Bronchial epithelial cell (primary cell): ENCODE results near the gene SAFB2. TPM values are rescaled to one million over a fixed set of nuclear protein-coding genes. Genes with fewer than 3 reads are reported as not detected.

ENCODE experiments used
- DNase-seq: peaks from one replicate; pipeline ENCODE4 v3.0.0-alpha.2; 2010; ENCODE audit warnings: low read depth
- FAIRE-seq: peaks from 2 replicates; lab custom pipeline; 2011; peaks lifted over from hg19 to GRCh38; lab: Jason Lieb, UNC
- H3K27me3 ChIP-seq: 2 replicates; pipeline ENCODE4 v1.5.1; 2011; ENCODE audit warnings: low read length; ENCODE audit not compliant: control insufficient read depth, insufficient read depth
- H3K36me3 ChIP-seq: 2 replicates; pipeline ENCODE4 v1.5.1; 2011; ENCODE audit warnings: low read length; ENCODE audit not compliant: control insufficient read depth, insufficient read depth
- H3K4me3 ChIP-seq: 2 replicates; pipeline ENCODE4 v1.5.1; 2011; ENCODE audit warnings: mild to moderate bottlenecking, low read depth, low read length, control low read depth
- CTCF ChIP-seq: IDR thresholded peaks from 2 replicates; pipeline ENCODE4 v1.5.1; 2011; ENCODE audit warnings: mild to moderate bottlenecking, moderate library complexity, low read length, control low read depth, inconsistent platforms; ENCODE audit not compliant: insufficient read depth, severe bottlenecking
- total RNA-seq: library from RNA; depleted of rRNA; stranded (reverse); fragments of >200 nt; gene quantifications from 2 replicates; pipeline ENCODE4 v1.2.1, GENCODE V29; 2014

SAFB2 gene
- total RNA-seq, 1 donor from 2014 or later, result 24.0 TPM

- FAIRE-seq, result no peak
Measured at GRCh38 chr19:5588906-5589676, 33.5 kb downstream of the SAFB2 start.

GRCh38 chr19:5588441-5588840 lies 34.1 kb downstream of the SAFB2 start:
- peaks cover 28% of the 10 kb centered on the region for H3K36me3 ChIP-seq
- FAIRE-seq (no peak), DNase-seq (no peak)
- H3K4me3 ChIP-seq, result no peak overlapping the region
- no peaks in the 10 kb centered on the region for H3K27me3 ChIP-seq
- TF ChIP-seq CTCF, result no peak

More at GRCh38 chr19:5588906-5589676, 33.5 kb downstream of the SAFB2 start:
- peaks cover 32% of the 10 kb centered on the region for H3K36me3 ChIP-seq
- no peak overlapping the region for H3K4me3 ChIP-seq
- no peaks in the 10 kb centered on the region for H3K27me3 ChIP-seq
- no peak for DNase-seq
- no peak for TF ChIP-seq CTCF

- FAIRE-seq (no peak), DNase-seq (no peak)
- Histone ChIP-seq H3K27me3 (no peaks in the 10 kb centered on the region), H3K4me3 (no peak overlapping the region), H3K36me3 (peaks cover 23% of the 10 kb centered on the region)
- no peak for TF ChIP-seq CTCF
Measured at GRCh38 chr19:5587661-5588060, 34.9 kb downstream of the SAFB2 start.

- Histone ChIP-seq H3K36me3 (peaks cover 19% of the 10 kb centered on the region), H3K4me3 (no peak overlapping the region), H3K27me3 (no peaks in the 10 kb centered on the region)
- FAIRE-seq (no peak), DNase-seq (no peak)
- no peak for TF ChIP-seq CTCF
Measured at GRCh38 chr19:5587071-5587455, 35.5 kb downstream of the SAFB2 start.

- TF ChIP-seq CTCF, result no peak
- peaks cover 18% of the 10 kb centered on the region for H3K36me3 ChIP-seq
- peak; percentile 90 for FAIRE-seq
- no peak overlapping the region for H3K4me3 ChIP-seq
- peak; percentile 24 for DNase-seq
- no peaks in the 10 kb centered on the region for H3K27me3 ChIP-seq
Measured at GRCh38 chr19:5586300-5587070, 36.1 kb downstream of the SAFB2 start.
